Stimulated activated CD4-positive, alpha-beta T cell treated with anti-CD3 and anti-CD28 coated beads, Interleukin-12 subunit alpha, Interleukin-12 subunit beta, amount 100 ng/mL, for 24 hours (primary cell): ENCODE measurements around the gene KIAA0319L.

Experiments used
- DNase-seq, 2 experiments: peaks; one replicate each; pipeline ENCODE4 v3.0.0-alpha.2; 2020; ENCODE audit warnings: low read depth in 2 of 2

KIAA0319L gene

GRCh38 chr1:35386959-35387358 is 170.2 kb downstream of the KIAA0319L start:
- no peak for DNase-seq

- no peak for DNase-seq
These were observed 170.9 kb downstream of the KIAA0319L start for GRCh38 chr1:35386290-35386689.
